Liver (tissue), 9 donors: ENCODE measurements around the gene TSPAN13. TPM values are rescaled to one million over a fixed set of nuclear protein-coding genes. Genes with fewer than 3 reads are reported as not detected.

ENCODE experiments used
- DNase-seq: peaks from one replicate; pipeline ENCODE4 v3.0.0-alpha.2; 2017; ENCODE audit warnings: low spot score
- H3K27ac ChIP-seq, 2 donors: one replicate each; pipeline ENCODE4 v1.7.0; 2013; ENCODE audit warnings: inconsistent platforms in 2 of 2, low read length in 2 of 2, control low read depth in 1 of 2, low read depth in 1 of 2, mild to moderate bottlenecking in 1 of 2
- H3K27me3 ChIP-seq, 4 donors: one replicate each; pipeline versions ENCODE4 v1.6.1 to v1.7.0; 2013; ENCODE audit warnings: low read length in 3 of 4, inconsistent platforms in 1 of 4, mild to moderate bottlenecking in 1 of 4, moderate library complexity in 1 of 4; ENCODE audit not compliant: control insufficient read depth in 4 of 4, insufficient read depth in 4 of 4
- H3K36me3 ChIP-seq, 4 donors: one replicate each; pipeline versions ENCODE4 v1.6.1 to v1.7.0; 2013; ENCODE audit warnings: low read length in 3 of 4, mild to moderate bottlenecking in 3 of 4, low read depth in 1 of 4, moderate library complexity in 1 of 4; ENCODE audit not compliant: control insufficient read depth in 4 of 4, insufficient read depth in 3 of 4
- H3K4me1 ChIP-seq, 4 donors: one replicate each; pipeline versions ENCODE4 v1.6.1 to v1.7.0; 2013; ENCODE audit warnings: low read length in 3 of 4, mild to moderate bottlenecking in 3 of 4, moderate library complexity in 1 of 4; ENCODE audit not compliant: control insufficient read depth in 4 of 4, insufficient read depth in 4 of 4
- H3K4me3 ChIP-seq, 3 donors: one replicate each; pipeline versions ENCODE4 v1.6.1 to v1.7.0; 2013; ENCODE audit warnings: low read length in 3 of 3, control low read depth in 1 of 3, low read depth in 1 of 3, mild to moderate bottlenecking in 1 of 3
- H3K9ac ChIP-seq, 2 donors: one replicate each; pipeline ENCODE4 v1.7.0; 2013; ENCODE audit warnings: low read length in 2 of 2, mild to moderate bottlenecking in 2 of 2, moderate library complexity in 2 of 2, control low read depth in 1 of 2, low read depth in 1 of 2
- H3K9me3 ChIP-seq, 4 donors: one replicate each; pipeline versions ENCODE4 v1.6.1 to v1.7.0; 2013; ENCODE audit warnings: low read length in 3 of 4; ENCODE audit not compliant: control insufficient read depth in 4 of 4
- EGR1 ChIP-seq, 2 donors: IDR thresholded peaks; 2 replicates each; pipeline ENCODE4 v1.6.1; 2016 to 2018; ENCODE audit warnings: antibody characterized with exemption in 2 of 2, low read depth in 2 of 2
- FOXA1 ChIP-seq: IDR thresholded peaks from 2 replicates; pipeline ENCODE4 v1.6.1; 2016; ENCODE audit warnings: antibody characterized with exemption
- FOXA2 ChIP-seq: IDR thresholded peaks from 2 replicates; pipeline ENCODE4 v1.6.1; 2016; ENCODE audit warnings: antibody characterized with exemption
- GABPA ChIP-seq, 2 donors: IDR thresholded peaks in 1 of 2; conservative IDR thresholded peaks in 1 of 2; 2 replicates each; pipeline ENCODE4 v1.6.1; 2016; ENCODE audit warnings: antibody characterized with exemption in 2 of 2, mild to moderate bottlenecking in 1 of 2, moderate library complexity in 1 of 2
- HNF4A ChIP-seq, 2 donors: conservative IDR thresholded peaks; 2 replicates each; pipeline ENCODE4 v1.6.1; 2016; ENCODE audit warnings: antibody characterized with exemption in 2 of 2, mild to moderate bottlenecking in 2 of 2
- HNF4G ChIP-seq: IDR thresholded peaks from 2 replicates; pipeline ENCODE4 v1.6.1; 2016; ENCODE audit warnings: antibody characterized with exemption
- JUND ChIP-seq, 2 donors: IDR thresholded peaks; 2 replicates each; pipeline ENCODE4 v1.6.1; 2016; ENCODE audit warnings: antibody characterized with exemption in 2 of 2
- NR2F2 ChIP-seq: IDR thresholded peaks from 2 replicates; pipeline ENCODE4 v1.6.1; 2016; ENCODE audit warnings: antibody characterized with exemption
- RAD21 ChIP-seq, 2 donors: IDR thresholded peaks; 2 replicates each; pipeline ENCODE4 v1.6.1; 2016; ENCODE audit warnings: antibody characterized with exemption in 2 of 2, mild to moderate bottlenecking in 2 of 2
- RXRA ChIP-seq, 2 donors: IDR thresholded peaks; 2 replicates each; pipeline ENCODE4 v1.6.1; 2017 to 2018; ENCODE audit warnings: antibody characterized with exemption in 2 of 2, mild to moderate bottlenecking in 1 of 2
- SP1 ChIP-seq: IDR thresholded peaks from 2 replicates; pipeline ENCODE4 v1.6.1; 2018; ENCODE audit warnings: antibody characterized with exemption, mild to moderate bottlenecking
- TAF1 ChIP-seq: conservative IDR thresholded peaks from 2 replicates; pipeline ENCODE4 v1.6.1; 2016; ENCODE audit warnings: antibody characterized with exemption, mild to moderate bottlenecking
- YY1 ChIP-seq: IDR thresholded peaks from 2 replicates; pipeline ENCODE4 v1.6.1; 2016; ENCODE audit warnings: antibody characterized with exemption, mild to moderate bottlenecking
- WGBS: extraction: QIAGEN DNeasy Blood & Tissue Kit; methylation state at CpG from one replicate; pipeline ENCODE4 v1.1.7; 2013; 5-methylcytosine and 5-hydroxymethylcytosine counted together
- polyA plus RNA-seq, 2 donors: library from polyadenylated mRNA; stranded (reverse) in 1 of 2; unstranded in 1 of 2; fragments of 200-250 nt in 1 of 2; fragments of >200 nt in 1 of 2; fragmentation: Nextera tagmentation in 1 of 2; extraction: Ambion mirVana in 1 of 2; gene quantifications; one replicate each; pipeline versions ENCODE4 v1.2.1 to v1.2.3, GENCODE V29; 2013 to 2015
- total RNA-seq, 2 donors: library from RNA; depleted of rRNA; stranded (reverse); fragments of >200 nt; gene quantifications; one replicate each; pipeline ENCODE4 v1.2.3, GENCODE V29; 2014
- TF ChIP-seq, protein P1 (sequence below): IDR thresholded peaks from 2 replicates; pipeline ENCODE4 v1.6.1; 2016; ENCODE audit warnings: antibody characterized with exemption
- TF ChIP-seq, protein P2 (sequence below): IDR thresholded peaks from 2 replicates; pipeline ENCODE4 v1.6.1; 2016; ENCODE audit warnings: antibody characterized with exemption
- TF ChIP-seq, protein P3 (sequence below): fragments of 150-350 bp; IDR thresholded peaks from 2 replicates; pipeline ENCODE4 v1.5.1; 2017; ENCODE audit warnings: improper control_type of control experiment, low read depth, low read length; ENCODE audit not compliant: missing input control
- TF ChIP-seq, protein P4 (sequence below): IDR thresholded peaks from 2 replicates; pipeline ENCODE4 v1.6.1; 2016; ENCODE audit warnings: antibody characterized with exemption, mild to moderate bottlenecking
- TF ChIP-seq, protein P5 (sequence below): IDR thresholded peaks from 2 replicates; pipeline ENCODE4 v1.6.1; 2016; ENCODE audit warnings: antibody characterized with exemption
- donor health status: healthy.
- donor health status: healthy.
- donor health status: healthy.
- donor health status: healthy.
- donor health status: healthy.

Gene TSPAN13
- total and polyA plus RNA-seq, 4 donors: 8.9 to 24.4 (median 15.8) TPM

DNA sequence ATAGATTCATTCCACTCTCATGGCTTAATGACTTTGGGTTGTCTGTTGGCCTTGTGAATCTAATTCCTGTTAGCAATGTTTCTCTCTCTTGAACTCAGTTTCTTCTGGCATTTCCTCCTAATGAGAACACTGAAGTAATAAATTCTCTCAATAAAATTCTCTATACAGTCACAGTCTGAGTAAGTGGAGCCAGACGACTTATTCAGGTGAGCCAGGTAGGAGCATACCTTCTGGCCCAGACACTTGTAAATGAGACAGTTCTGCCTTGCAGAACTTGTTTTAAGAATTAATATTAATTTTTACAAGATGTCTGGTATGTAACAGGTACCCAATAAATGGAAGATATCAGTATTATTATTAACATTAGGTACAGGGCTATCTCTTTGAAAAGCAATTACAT lies 79.8 kb downstream of the TSPAN13 start:
- no peak overlapping the region for H3K9ac ChIP-seq
- no peaks in the 10 kb centered on the region for H3K4me1 ChIP-seq
- H3K27ac ChIP-seq: no peak overlapping the region
- H3K27me3 ChIP-seq: no peaks in the 10 kb centered on the region
- H3K36me3 ChIP-seq: no peaks in the 10 kb centered on the region
- 93% methylated on average over 1 of the region's 1 CpG for WGBS
- peaks cover 0 to 3% (median 0%) of the 10 kb centered on the region in 4 donors for H3K9me3 ChIP-seq
- no peak overlapping the region for H3K4me3 ChIP-seq
- DNase-seq: no peak
- TF ChIP-seq GABPA (IDR thresholded peaks at IDR 0.05 in 1 of 2, conservative IDR thresholded peaks at IDR 0.05 in 1 of 2): no peak
- no peak for TF ChIP-seq FOXA2
- TF ChIP-seq YY1: no peak
- TF ChIP-seq, protein P1, sequence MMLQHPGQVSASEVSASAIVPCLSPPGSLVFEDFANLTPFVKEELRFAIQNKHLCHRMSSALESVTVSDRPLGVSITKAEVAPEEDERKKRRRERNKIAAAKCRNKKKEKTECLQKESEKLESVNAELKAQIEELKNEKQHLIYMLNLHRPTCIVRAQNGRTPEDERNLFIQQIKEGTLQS: no peak
- no peak for TF ChIP-seq FOXA1
- no peak for TF ChIP-seq NR2F2
- TF ChIP-seq, protein P2, sequence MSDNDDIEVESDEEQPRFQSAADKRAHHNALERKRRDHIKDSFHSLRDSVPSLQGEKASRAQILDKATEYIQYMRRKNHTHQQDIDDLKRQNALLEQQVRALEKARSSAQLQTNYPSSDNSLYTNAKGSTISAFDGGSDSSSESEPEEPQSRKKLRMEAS: no peak
- no peak for TF ChIP-seq RXRA (IDR thresholded peaks at IDR 0.05)
- no peak for TF ChIP-seq HNF4A (conservative IDR thresholded peaks at IDR 0.05)
- no peak for TF ChIP-seq JUND (IDR thresholded peaks at IDR 0.05)
- TF ChIP-seq, protein P3, sequence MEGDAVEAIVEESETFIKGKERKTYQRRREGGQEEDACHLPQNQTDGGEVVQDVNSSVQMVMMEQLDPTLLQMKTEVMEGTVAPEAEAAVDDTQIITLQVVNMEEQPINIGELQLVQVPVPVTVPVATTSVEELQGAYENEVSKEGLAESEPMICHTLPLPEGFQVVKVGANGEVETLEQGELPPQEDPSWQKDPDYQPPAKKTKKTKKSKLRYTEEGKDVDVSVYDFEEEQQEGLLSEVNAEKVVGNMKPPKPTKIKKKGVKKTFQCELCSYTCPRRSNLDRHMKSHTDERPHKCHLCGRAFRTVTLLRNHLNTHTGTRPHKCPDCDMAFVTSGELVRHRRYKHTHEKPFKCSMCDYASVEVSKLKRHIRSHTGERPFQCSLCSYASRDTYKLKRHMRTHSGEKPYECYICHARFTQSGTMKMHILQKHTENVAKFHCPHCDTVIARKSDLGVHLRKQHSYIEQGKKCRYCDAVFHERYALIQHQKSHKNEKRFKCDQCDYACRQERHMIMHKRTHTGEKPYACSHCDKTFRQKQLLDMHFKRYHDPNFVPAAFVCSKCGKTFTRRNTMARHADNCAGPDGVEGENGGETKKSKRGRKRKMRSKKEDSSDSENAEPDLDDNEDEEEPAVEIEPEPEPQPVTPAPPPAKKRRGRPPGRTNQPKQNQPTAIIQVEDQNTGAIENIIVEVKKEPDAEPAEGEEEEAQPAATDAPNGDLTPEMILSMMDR: no peak
- TF ChIP-seq RAD21 (IDR thresholded peaks at IDR 0.05): no peak
- no peak for TF ChIP-seq SP1
- TF ChIP-seq TAF1: no peak
- TF ChIP-seq, protein P4, sequence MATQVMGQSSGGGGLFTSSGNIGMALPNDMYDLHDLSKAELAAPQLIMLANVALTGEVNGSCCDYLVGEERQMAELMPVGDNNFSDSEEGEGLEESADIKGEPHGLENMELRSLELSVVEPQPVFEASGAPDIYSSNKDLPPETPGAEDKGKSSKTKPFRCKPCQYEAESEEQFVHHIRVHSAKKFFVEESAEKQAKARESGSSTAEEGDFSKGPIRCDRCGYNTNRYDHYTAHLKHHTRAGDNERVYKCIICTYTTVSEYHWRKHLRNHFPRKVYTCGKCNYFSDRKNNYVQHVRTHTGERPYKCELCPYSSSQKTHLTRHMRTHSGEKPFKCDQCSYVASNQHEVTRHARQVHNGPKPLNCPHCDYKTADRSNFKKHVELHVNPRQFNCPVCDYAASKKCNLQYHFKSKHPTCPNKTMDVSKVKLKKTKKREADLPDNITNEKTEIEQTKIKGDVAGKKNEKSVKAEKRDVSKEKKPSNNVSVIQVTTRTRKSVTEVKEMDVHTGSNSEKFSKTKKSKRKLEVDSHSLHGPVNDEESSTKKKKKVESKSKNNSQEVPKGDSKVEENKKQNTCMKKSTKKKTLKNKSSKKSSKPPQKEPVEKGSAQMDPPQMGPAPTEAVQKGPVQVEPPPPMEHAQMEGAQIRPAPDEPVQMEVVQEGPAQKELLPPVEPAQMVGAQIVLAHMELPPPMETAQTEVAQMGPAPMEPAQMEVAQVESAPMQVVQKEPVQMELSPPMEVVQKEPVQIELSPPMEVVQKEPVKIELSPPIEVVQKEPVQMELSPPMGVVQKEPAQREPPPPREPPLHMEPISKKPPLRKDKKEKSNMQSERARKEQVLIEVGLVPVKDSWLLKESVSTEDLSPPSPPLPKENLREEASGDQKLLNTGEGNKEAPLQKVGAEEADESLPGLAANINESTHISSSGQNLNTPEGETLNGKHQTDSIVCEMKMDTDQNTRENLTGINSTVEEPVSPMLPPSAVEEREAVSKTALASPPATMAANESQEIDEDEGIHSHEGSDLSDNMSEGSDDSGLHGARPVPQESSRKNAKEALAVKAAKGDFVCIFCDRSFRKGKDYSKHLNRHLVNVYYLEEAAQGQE: no peak
- TF ChIP-seq EGR1 (IDR thresholded peaks at IDR 0.05; ENCODE audit: low read depth in 2 of 2): no peak
- no peak for TF ChIP-seq HNF4G
- TF ChIP-seq, protein P5, sequence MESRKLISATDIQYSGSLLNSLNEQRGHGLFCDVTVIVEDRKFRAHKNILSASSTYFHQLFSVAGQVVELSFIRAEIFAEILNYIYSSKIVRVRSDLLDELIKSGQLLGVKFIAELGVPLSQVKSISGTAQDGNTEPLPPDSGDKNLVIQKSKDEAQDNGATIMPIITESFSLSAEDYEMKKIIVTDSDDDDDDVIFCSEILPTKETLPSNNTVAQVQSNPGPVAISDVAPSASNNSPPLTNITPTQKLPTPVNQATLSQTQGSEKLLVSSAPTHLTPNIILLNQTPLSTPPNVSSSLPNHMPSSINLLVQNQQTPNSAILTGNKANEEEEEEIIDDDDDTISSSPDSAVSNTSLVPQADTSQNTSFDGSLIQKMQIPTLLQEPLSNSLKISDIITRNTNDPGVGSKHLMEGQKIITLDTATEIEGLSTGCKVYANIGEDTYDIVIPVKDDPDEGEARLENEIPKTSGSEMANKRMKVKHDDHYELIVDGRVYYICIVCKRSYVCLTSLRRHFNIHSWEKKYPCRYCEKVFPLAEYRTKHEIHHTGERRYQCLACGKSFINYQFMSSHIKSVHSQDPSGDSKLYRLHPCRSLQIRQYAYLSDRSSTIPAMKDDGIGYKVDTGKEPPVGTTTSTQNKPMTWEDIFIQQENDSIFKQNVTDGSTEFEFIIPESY: no peak

Other genes with a start within 250 kb of the TSPAN13 start
- gene LRRC72, start 226.9 kb upstream of the TSPAN13 start, total RNA-seq: not detected
- gene LRRC72, start 226.9 kb upstream of the TSPAN13 start, polyA plus RNA-seq: not detected
- 10 to 100 TPM in 1 of 2 donors, 1 to 10 TPM in 1; 6.9 to 11.4 TPM for gene ANKMY2, start 108.0 kb upstream of the TSPAN13 start, total RNA-seq
- 1 to 10 TPM; 2.7 to 4.0 TPM for gene ANKMY2, start 108.0 kb upstream of the TSPAN13 start, polyA plus RNA-seq
- gene BZW2, start 107.6 kb upstream of the TSPAN13 start, total RNA-seq: 10 to 100 TPM; 13.0 to 18.6 TPM
- 10 to 100 TPM; 10.9 to 13.2 TPM for gene BZW2, start 107.6 kb upstream of the TSPAN13 start, polyA plus RNA-seq
- gene AGR2, start 51.2 kb downstream of the TSPAN13 start, total RNA-seq: under 1 TPM in 1 of 2 donors, not detected in 1; 0.37 TPM
- under 1 TPM in 1 of 2 donors, not detected in 1; 0.45 TPM for gene AGR2, start 51.2 kb downstream of the TSPAN13 start, polyA plus RNA-seq
- gene AGR3, start 128.2 kb downstream of the TSPAN13 start, total RNA-seq: not detected
- not detected for gene AGR3, start 128.2 kb downstream of the TSPAN13 start, polyA plus RNA-seq